ENCODE results near the gene TYW1. TPM values are rescaled to one million over a fixed set of nuclear protein-coding genes. Genes with fewer than 3 reads are reported as not detected.
"Not testable (repeated sequence)": the region's sequence is repeated elsewhere in the genome, so short reads cannot be mapped to it uniquely, and the experiment has no call there.

TYW1 gene
- total and polyA plus RNA-seq, 2 of the 4 experiments (the other 2 are of a cell fraction), result 10.7 to 23.7 TPM

GRCh38 chr7:67182956-67183750 is 186.5 kb downstream of the TYW1 start:
- POLR2A ChIA-PET (ENCODE audit: unreplicated experiment); H3K27ac ChIP-seq (ENCODE audit: insufficient read depth, low read length); H3K18ac ChIP-seq (ENCODE audit: low read depth, low read length); dilution Hi-C loops (cut with HindIII; ENCODE audit: low sequenced_read_pairs, unreplicated experiment); H3K4me3 ChIP-seq (ENCODE audit: insufficient read depth, low read depth, low read length); intact Hi-C loops (cut with micrococcal nuclease); H3K4me1 ChIP-seq (ENCODE audit: control insufficient read depth, insufficient read depth, low read length); H3K23ac ChIP-seq (ENCODE audit: low read depth, low read length); H3K79me1 ChIP-seq (ENCODE audit: low read depth in 1 of 2, low read length in 2 of 2); H4K8ac ChIP-seq (ENCODE audit: low read depth in 2 of 2, low read length in 2 of 2); H3K9me1 ChIP-seq (ENCODE audit: insufficient read depth, low read length); H2BK120ac ChIP-seq (ENCODE audit: low read depth, low read length); H2BK15ac ChIP-seq (ENCODE audit: low read depth, low read length); H3K36me3 ChIP-seq (ENCODE audit: control insufficient read depth, insufficient read depth, low read length); H4K91ac ChIP-seq (ENCODE audit: insufficient read depth, low read depth, low read length); H3K4me2 ChIP-seq (ENCODE audit: low read depth, low read length); H2AFZ ChIP-seq (replicated peaks; ENCODE audit: low read length, poor library complexity); H3K56ac ChIP-seq (ENCODE audit: extremely low read depth, insufficient read depth, low read length); H2AK9ac ChIP-seq (replicated peaks; ENCODE audit: low read depth, low read length, poor library complexity); H3K9ac ChIP-seq (ENCODE audit: low read depth, low read length); H3K27me3 ChIP-seq (ENCODE audit: control insufficient read depth, insufficient read depth, low read length); H4K20me1 ChIP-seq (ENCODE audit: insufficient read depth, low read length); BruUV-seq (replicated peaks); H3K9me3 ChIP-seq (ENCODE audit: control insufficient read depth, insufficient read depth, low read length); H2BK20ac ChIP-seq (ENCODE audit: low read depth, low read length); in situ Hi-C loops (cut with MboI; ENCODE audit: low sequenced_read_pairs); CTCF ChIA-PET; H3K14ac ChIP-seq (replicated peaks; ENCODE audit: low read depth, low read length); H3K4ac ChIP-seq (ENCODE audit: low read depth, low read length); H4K5ac ChIP-seq (ENCODE audit: low read depth, low read length); H2BK5ac ChIP-seq (ENCODE audit: low read depth, low read length, poor library complexity, severe bottlenecking): not testable (repeated sequence)
- ATAC-seq (ENCODE audit: low read depth) (peak; percentile 64), DNase-seq (peak; percentile 46)
- no CpG with 5 or more reads among the region's 17 CpGs for WGBS, 2 experiments (ENCODE audit: extremely low coverage in 2 of 2, insufficient read length in 1 of 2)
- H2AK5ac ChIP-seq (ENCODE audit: low read depth, low read length), result peak overlapping the region; percentile 50; the same call in 1 of the 2 replicates

GRCh38 chr7:67184912-67185659 is 188.5 kb downstream of the TYW1 start:
- H2AK9ac ChIP-seq (replicated peaks; ENCODE audit: low read depth, low read length, poor library complexity); H3K14ac ChIP-seq (replicated peaks; ENCODE audit: low read depth, low read length); H3K27ac ChIP-seq (ENCODE audit: insufficient read depth, low read length); H3K27me3 ChIP-seq (ENCODE audit: control insufficient read depth, insufficient read depth, low read length); H4K5ac ChIP-seq (ENCODE audit: low read depth, low read length); H3K9me3 ChIP-seq (ENCODE audit: control insufficient read depth, insufficient read depth, low read length); H3K9me1 ChIP-seq (ENCODE audit: insufficient read depth, low read length); H2AFZ ChIP-seq (replicated peaks; ENCODE audit: low read length, poor library complexity); CTCF ChIA-PET; H3K4ac ChIP-seq (ENCODE audit: low read depth, low read length); H3K23ac ChIP-seq (ENCODE audit: low read depth, low read length); H2BK120ac ChIP-seq (ENCODE audit: low read depth, low read length); intact Hi-C loops (cut with micrococcal nuclease); H3K4me3 ChIP-seq (ENCODE audit: insufficient read depth, low read depth, low read length); dilution Hi-C loops (cut with HindIII; ENCODE audit: low sequenced_read_pairs, unreplicated experiment); POLR2A ChIA-PET (ENCODE audit: unreplicated experiment); H4K20me1 ChIP-seq (ENCODE audit: insufficient read depth, low read length); H3K9ac ChIP-seq (ENCODE audit: low read depth, low read length); DNase-seq; H3K79me1 ChIP-seq (ENCODE audit: low read depth in 1 of 2, low read length in 2 of 2); in situ Hi-C loops (cut with MboI; ENCODE audit: low sequenced_read_pairs); H2BK5ac ChIP-seq (ENCODE audit: low read depth, low read length, poor library complexity, severe bottlenecking); H2BK20ac ChIP-seq (ENCODE audit: low read depth, low read length); H4K8ac ChIP-seq (ENCODE audit: low read depth in 2 of 2, low read length in 2 of 2); BruUV-seq (replicated peaks); H2BK15ac ChIP-seq (ENCODE audit: low read depth, low read length); H3K18ac ChIP-seq (ENCODE audit: low read depth, low read length); H3K56ac ChIP-seq (ENCODE audit: extremely low read depth, insufficient read depth, low read length); H2AK5ac ChIP-seq (ENCODE audit: low read depth, low read length); H3K4me1 ChIP-seq (ENCODE audit: control insufficient read depth, insufficient read depth, low read length); H4K91ac ChIP-seq (ENCODE audit: insufficient read depth, low read depth, low read length); H3K36me3 ChIP-seq (ENCODE audit: control insufficient read depth, insufficient read depth, low read length); ATAC-seq (ENCODE audit: low read depth); H3K4me2 ChIP-seq (ENCODE audit: low read depth, low read length): not testable (repeated sequence)
- 100% methylated on average over 3 of the region's 10 CpGs; no CpG with 5 or more reads in 1 of the 2 experiments for WGBS, 2 experiments (ENCODE audit: extremely low coverage in 2 of 2, insufficient read length in 1 of 2)
